Measurements from ENCODE around the gene REX1BD. TPM values are rescaled to one million over a fixed set of nuclear protein-coding genes. Genes with fewer than 3 reads are reported as not detected.

The REX1BD gene
- total RNA-seq, 2 donors from 2014 or later, result 25.2 to 64.0 TPM

GRCh38 chr19:18620902-18621301 lies 32.3 kb downstream of the REX1BD start:
- DNase-seq (ENCODE audit: low spot score in 2 of 2) (no peak), ATAC-seq (no peak)
- no peaks in the 10 kb centered on the region for H3K36me3 Mint-ChIP-seq
- no peaks in the 10 kb centered on the region for H3K9me3 Mint-ChIP-seq
- H3K27ac Mint-ChIP-seq, result no peak overlapping the region

- ATAC-seq (no peak), DNase-seq (ENCODE audit: low spot score in 2 of 2) (no peak)
- Mint-ChIP-seq H3K9me3 (no peaks in the 10 kb centered on the region), H3K36me3 (no peaks in the 10 kb centered on the region), H3K27ac (no peak overlapping the region)
Observed at GRCh38 chr19:18626906-18627305, 38.3 kb downstream of the REX1BD start.

GRCh38 chr19:18629166-18630088 lies 40.8 kb downstream of the REX1BD start:
- Mint-ChIP-seq H3K27ac (no peak overlapping the region), H3K9me3 (no peaks in the 10 kb centered on the region), H3K36me3 (no peaks in the 10 kb centered on the region)
- DNase-seq (ENCODE audit: low spot score in 2 of 2) (no peak), ATAC-seq (no peak)

GRCh38 chr19:18633321-18633720 lies 44.7 kb downstream of the REX1BD start:
- DNase-seq (ENCODE audit: low spot score in 2 of 2) (no peak), ATAC-seq (no peak)
- Mint-ChIP-seq H3K36me3 (no peaks in the 10 kb centered on the region), H3K27ac (no peak overlapping the region), H3K9me3 (no peaks in the 10 kb centered on the region)

- ATAC-seq (no peak), DNase-seq (ENCODE audit: low spot score in 2 of 2) (no peak)
- no peak overlapping the region for H3K27ac Mint-ChIP-seq
- no peaks in the 10 kb centered on the region for H3K9me3 Mint-ChIP-seq
- H3K36me3 Mint-ChIP-seq, result no peaks in the 10 kb centered on the region
Observed at GRCh38 chr19:18634612-18635297, 46.2 kb downstream of the REX1BD start.

- Mint-ChIP-seq H3K27ac (peak overlapping the region in 1 of 2 donors; percentile 85), H3K9me3 (no peaks in the 10 kb centered on the region), H3K36me3 (no peaks in the 10 kb centered on the region)
- ATAC-seq (no peak), DNase-seq (ENCODE audit: low spot score in 2 of 2) (no peak)
Observed at GRCh38 chr19:18635831-18636182, 47.2 kb downstream of the REX1BD start.

GRCh38 chr19:18636183-18636968 lies 47.8 kb downstream of the REX1BD start:
- Mint-ChIP-seq H3K9me3 (no peaks in the 10 kb centered on the region), H3K27ac (peak overlapping the region; percentile 85 to 96), H3K36me3 (no peaks in the 10 kb centered on the region)
- DNase-seq (ENCODE audit: low spot score in 2 of 2) (peak; percentile 98 to 100), ATAC-seq (peak; percentile 92)

- Mint-ChIP-seq H3K9me3 (no peaks in the 10 kb centered on the region), H3K27ac (peak within 1 kb of the TSS; percentile 85 to 96), H3K36me3 (no peaks in the 10 kb centered on the region)
- ATAC-seq, result no peak
- DNase-seq (ENCODE audit: low spot score in 2 of 2), result peak in 1 of 2 donors; percentile 16
Observed at GRCh38 chr19:18636969-18637629, 48.5 kb downstream of the REX1BD start, which contains the start of gene KLHL26. Gene KLHL26 (plus strand): TSS chr19:18637028. CDS start chr19:18637055, 27 bp downstream.

- no peak for ATAC-seq
- Mint-ChIP-seq H3K9me3 (no peaks in the 10 kb centered on the region), H3K27ac (peak overlapping the region; percentile 85 to 92), H3K36me3 (no peaks in the 10 kb centered on the region)
- DNase-seq (ENCODE audit: low spot score in 2 of 2), result no peak
Observed at GRCh38 chr19:18637673-18638630, 49.4 kb downstream of the REX1BD start.

GRCh38 chr19:18639706-18640243 lies 51.2 kb downstream of the REX1BD start:
- ATAC-seq, result no peak
- H3K9me3 Mint-ChIP-seq, result no peaks in the 10 kb centered on the region
- no peaks in the 10 kb centered on the region for H3K36me3 Mint-ChIP-seq
- DNase-seq (ENCODE audit: low spot score in 2 of 2), result no peak
- H3K27ac Mint-ChIP-seq, result no peak overlapping the region

Other genes with a start within 250 kb of the REX1BD start
- 10 to 100 TPM; 38.3 to 47.2 TPM for gene PGPEP1, start 248.2 kb upstream of the REX1BD start, total RNA-seq
- 1 to 10 TPM in 1 of 2 donors, under 1 TPM in 1; 0.29 to 1.4 TPM for gene GDF15, start 202.6 kb upstream of the REX1BD start, total RNA-seq
- not detected for gene LRRC25, start 191.2 kb upstream of the REX1BD start, total RNA-seq
- 100 to 1,000 TPM in 1 of 2 donors, 10 to 100 TPM in 1; 31.7 to 102 TPM for gene SSBP4, start 169.4 kb upstream of the REX1BD start, total RNA-seq
- 10 to 100 TPM; 19.7 to 30.8 TPM for gene ISYNA1, start 150.7 kb upstream of the REX1BD start, total RNA-seq
- 10 to 100 TPM; 18.8 to 23.0 TPM for gene ELL, start 66.7 kb upstream of the REX1BD start, total RNA-seq
- 100 to 1,000 TPM; 153 to 236 TPM for gene FKBP8, start 45.2 kb upstream of the REX1BD start, total RNA-seq
- gene KXD1, start 30.9 kb upstream of the REX1BD start, total RNA-seq, result 100 to 1,000 TPM in 1 of 2 donors, 10 to 100 TPM in 1; 75.8 to 122 TPM
- gene UBA52, start 16.9 kb upstream of the REX1BD start, total RNA-seq, result 1,000 to 10,000 TPM; 1,677 to 1,782 TPM
- gene CRLF1, start 18.0 kb downstream of the REX1BD start, total RNA-seq, result not detected
- under 1 TPM in 1 of 2 donors, not detected in 1; 0.64 TPM for gene TMEM59L, start 24.1 kb downstream of the REX1BD start, total RNA-seq
- gene KLHL26, start 48.2 kb downstream of the REX1BD start, total RNA-seq, result 10 to 100 TPM in 1 of 2 donors, 1 to 10 TPM in 1; 9.2 to 13.5 TPM
- 1 to 10 TPM; 5.6 to 7.1 TPM for gene CRTC1, start 94.9 kb downstream of the REX1BD start, total RNA-seq
- not detected for gene COMP, start 202.5 kb downstream of the REX1BD start, total RNA-seq
- gene UPF1, start 243.2 kb downstream of the REX1BD start, total RNA-seq, result 100 to 1,000 TPM in 1 of 2 donors, 10 to 100 TPM in 1; 81.6 to 109 TPM

All from activated naive CD4-positive, alpha-beta T cell treated with anti-CD3 and anti-CD28 coated beads, Interleukin-2, amount 50 U/mL, for 72 hours (primary cell).